ENCODE results near the gene DCHS2. TPM values are rescaled to one million over a fixed set of nuclear protein-coding genes. Genes with fewer than 3 reads are reported as not detected.
A peak's percentile ranks its signal among the peaks of the same experiment; 100 is the strongest.

DCHS2 gene
- total and polyA plus RNA-seq, 8 donors = 0.12 to 3.5 (median 1.5) TPM

DNA sequence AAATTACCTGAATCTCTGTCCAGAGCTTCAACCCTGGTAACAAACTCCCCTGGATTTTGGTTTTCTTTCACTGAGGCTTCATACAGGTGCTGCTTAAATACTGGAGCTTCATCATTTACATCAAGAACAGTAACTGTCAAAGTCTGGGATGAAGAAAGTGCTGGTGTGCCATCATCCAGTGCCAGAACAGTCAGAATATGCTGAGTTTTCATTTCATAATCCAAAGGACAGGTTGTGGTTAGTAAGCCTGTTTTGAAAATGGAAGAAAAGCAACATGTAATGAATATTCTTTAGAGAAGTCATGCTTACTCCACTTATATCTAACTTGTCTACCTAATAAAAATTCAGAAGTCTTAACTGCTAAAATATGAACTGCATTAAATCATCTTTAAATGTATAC lies 175.9 kb downstream of the DCHS2 start:
- H3K27ac ChIP-seq = no peak overlapping the region
- no peaks in the 10 kb centered on the region for H3K27me3 ChIP-seq
- no peak overlapping the region for H3K4me3 ChIP-seq
- intact Hi-C loops (cut with DNase I) = loop anchor here in 1 of 2 donors (5.0 kb wide), 1 partner anchor 528 kb away; the partner anchor contains the start of gene SFRP2
- ATAC-seq = no peak
- no peaks in the 10 kb centered on the region for H3K4me1 ChIP-seq
- no peaks in the 10 kb centered on the region for H3K9me3 ChIP-seq
- TF ChIP-seq, protein P1, sequence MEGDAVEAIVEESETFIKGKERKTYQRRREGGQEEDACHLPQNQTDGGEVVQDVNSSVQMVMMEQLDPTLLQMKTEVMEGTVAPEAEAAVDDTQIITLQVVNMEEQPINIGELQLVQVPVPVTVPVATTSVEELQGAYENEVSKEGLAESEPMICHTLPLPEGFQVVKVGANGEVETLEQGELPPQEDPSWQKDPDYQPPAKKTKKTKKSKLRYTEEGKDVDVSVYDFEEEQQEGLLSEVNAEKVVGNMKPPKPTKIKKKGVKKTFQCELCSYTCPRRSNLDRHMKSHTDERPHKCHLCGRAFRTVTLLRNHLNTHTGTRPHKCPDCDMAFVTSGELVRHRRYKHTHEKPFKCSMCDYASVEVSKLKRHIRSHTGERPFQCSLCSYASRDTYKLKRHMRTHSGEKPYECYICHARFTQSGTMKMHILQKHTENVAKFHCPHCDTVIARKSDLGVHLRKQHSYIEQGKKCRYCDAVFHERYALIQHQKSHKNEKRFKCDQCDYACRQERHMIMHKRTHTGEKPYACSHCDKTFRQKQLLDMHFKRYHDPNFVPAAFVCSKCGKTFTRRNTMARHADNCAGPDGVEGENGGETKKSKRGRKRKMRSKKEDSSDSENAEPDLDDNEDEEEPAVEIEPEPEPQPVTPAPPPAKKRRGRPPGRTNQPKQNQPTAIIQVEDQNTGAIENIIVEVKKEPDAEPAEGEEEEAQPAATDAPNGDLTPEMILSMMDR (IDR thresholded peaks at IDR 0.05) = no peak
- DNase-seq = no peak
- no peaks in the 10 kb centered on the region for H3K36me3 ChIP-seq

DNA sequence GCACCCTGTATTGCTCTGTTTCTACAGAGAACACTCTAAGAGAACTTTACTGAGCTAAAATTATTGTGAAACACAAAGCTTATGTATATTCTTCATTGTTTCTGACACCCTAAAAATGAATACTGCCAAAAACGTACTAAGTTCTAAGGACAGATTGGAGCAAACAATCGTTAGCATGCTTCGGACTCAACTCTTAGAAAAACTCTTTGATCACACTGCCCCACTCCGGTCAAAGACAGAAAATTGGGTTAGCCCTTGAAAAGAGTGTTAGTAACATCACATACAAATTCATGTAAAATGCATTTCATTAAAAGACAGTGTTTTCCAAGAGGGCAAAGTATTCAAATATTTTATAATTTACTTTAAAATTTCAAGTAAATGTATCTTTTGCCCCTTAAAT lies 177.4 kb downstream of the DCHS2 start:
- intact Hi-C loops (cut with DNase I) = no loop called here
- peak in 2 of 4 donors; percentile 46 to 66 for DNase-seq
- ATAC-seq = peak; percentile 79

DNA sequence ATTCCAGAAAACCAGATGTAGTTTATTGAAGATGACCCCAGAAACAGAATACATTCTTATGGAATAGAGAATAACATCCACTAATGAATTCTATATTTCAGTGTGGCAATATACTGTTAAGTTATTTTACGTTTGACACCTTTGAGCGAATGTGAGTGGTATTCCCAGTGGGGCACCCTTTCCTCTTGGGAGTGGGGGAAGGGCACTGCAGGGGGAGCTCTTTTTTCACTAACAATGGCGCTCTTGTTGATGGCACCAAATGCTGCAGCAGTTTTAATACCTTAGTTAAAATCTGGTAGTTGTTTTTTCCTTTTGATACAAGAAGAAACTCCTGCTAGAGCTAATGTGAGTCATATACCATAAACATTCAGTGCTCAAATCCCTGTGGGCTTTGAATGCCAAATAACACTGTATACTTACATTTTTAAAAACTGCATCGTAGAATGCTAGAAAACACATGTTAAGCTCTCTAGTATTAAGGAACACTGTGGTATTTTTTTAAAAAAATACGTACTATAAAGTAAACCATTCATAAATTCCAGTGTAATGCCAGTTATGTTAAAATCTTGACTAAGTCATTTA lies 178.5 kb downstream of the DCHS2 start:
- no peak overlapping the region for H3K4me3 ChIP-seq
- TF ChIP-seq, protein P1 (IDR thresholded peaks at IDR 0.05) = no peak
- DNase-seq = no peak
- H3K27ac ChIP-seq = no peak overlapping the region
- H3K36me3 ChIP-seq = no peaks in the 10 kb centered on the region
- intact Hi-C loops (cut with DNase I) = no loop called here
- H3K4me1 ChIP-seq = no peaks in the 10 kb centered on the region
- no peak for ATAC-seq
- H3K27me3 ChIP-seq = no peaks in the 10 kb centered on the region
- H3K9me3 ChIP-seq = no peaks in the 10 kb centered on the region

More for the DNA sequence above, 177.4 kb downstream of the DCHS2 start:
- Histone ChIP-seq H3K27me3 (no peaks in the 10 kb centered on the region), H3K36me3 (no peaks in the 10 kb centered on the region), H3K4me1 (no peaks in the 10 kb centered on the region), H3K9me3 (no peaks in the 10 kb centered on the region), H3K27ac (no peak overlapping the region), H3K4me3 (no peak overlapping the region)
- TF ChIP-seq, protein P1 (IDR thresholded peaks at IDR 0.05) = peak in 1 of 2 donors; percentile 23

DNA sequence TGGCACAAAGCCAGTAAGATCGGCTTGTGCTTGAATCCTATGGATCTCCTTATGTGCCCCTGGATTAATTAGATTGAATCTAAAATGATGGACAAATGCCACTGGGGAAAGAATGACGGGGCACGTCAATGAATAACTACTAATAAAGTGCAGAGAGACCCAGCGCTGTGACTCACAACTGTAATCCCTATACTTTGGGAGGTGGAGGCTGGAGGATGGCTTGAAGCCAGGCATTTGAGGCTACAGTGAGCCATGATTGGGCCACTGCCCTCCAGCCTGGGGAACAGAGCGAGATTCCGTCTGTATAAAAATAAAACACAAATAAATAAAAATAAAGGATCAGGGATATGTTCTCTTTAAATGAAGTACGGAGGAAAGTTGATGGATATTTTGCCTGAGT lies 179.4 kb downstream of the DCHS2 start:
- Histone ChIP-seq H3K9me3 (no peaks in the 10 kb centered on the region), H3K27ac (no peak overlapping the region), H3K27me3 (no peaks in the 10 kb centered on the region), H3K36me3 (no peaks in the 10 kb centered on the region), H3K4me1 (no peaks in the 10 kb centered on the region), H3K4me3 (no peak overlapping the region)
- intact Hi-C loops (cut with DNase I) = no loop called here
- no peak for DNase-seq
- ATAC-seq = no peak
- TF ChIP-seq, protein P1 (IDR thresholded peaks at IDR 0.05) = no peak

DNA sequence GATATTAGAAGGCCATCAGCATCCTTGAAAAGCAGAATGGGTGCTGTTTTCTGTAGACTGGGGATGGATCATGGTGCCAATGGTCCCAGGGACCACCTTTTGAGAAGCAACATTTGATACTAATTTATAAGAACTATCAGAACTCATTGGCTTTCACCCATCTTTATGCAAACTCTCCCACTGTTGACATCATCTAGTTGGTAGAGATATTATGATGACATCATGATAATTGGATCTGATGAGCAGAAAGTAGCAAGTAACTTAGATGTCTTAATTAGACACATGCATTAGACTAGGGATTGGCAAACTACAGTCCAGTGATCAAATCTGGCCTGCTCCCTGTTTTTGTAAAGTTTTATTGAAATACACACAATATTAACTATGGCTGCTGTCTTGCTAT lies 181.0 kb downstream of the DCHS2 start:
- intact Hi-C loops (cut with DNase I) = no loop called here
- H3K4me1 ChIP-seq = no peaks in the 10 kb centered on the region

More for the DNA sequence above, 181.0 kb downstream of the DCHS2 start:
- Histone ChIP-seq H3K27me3 (no peaks in the 10 kb centered on the region), H3K27ac (no peak overlapping the region), H3K36me3 (no peaks in the 10 kb centered on the region), H3K4me3 (no peak overlapping the region), H3K9me3 (no peaks in the 10 kb centered on the region)
- TF ChIP-seq, protein P1 (IDR thresholded peaks at IDR 0.05) = no peak
- no peak for ATAC-seq
- DNase-seq = no peak

All from left lung (tissue), 10 donors.